HG03571 (cell line): ENCODE data around the gene EPN3.

Experiments
- ATAC-seq: cut with Tn5 transposase; IDR thresholded peaks from one replicate; pipeline ENCODE4 v1.9.1; 2021; ENCODE audit not compliant: unreplicated experiment

Gene EPN3

DNA sequence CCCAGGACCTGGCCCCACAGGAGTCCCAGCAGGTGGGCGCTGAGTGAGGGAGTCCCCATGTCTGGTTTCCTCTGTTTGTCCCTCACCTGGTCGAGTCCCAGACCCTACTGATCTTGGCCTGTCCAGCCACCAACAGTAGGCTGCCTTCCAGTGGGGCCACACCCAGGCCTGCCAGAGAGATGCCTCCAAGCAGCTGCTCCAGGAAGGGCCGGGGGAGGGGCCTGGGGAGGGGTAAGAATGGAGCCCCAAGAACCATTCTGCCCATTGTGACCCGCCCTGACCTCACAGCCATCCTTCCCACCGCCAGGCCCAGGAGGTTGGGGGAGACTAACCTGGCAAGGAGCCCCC is 15.2 kb downstream of the EPN3 start:
- ATAC-seq: no peak

DNA sequence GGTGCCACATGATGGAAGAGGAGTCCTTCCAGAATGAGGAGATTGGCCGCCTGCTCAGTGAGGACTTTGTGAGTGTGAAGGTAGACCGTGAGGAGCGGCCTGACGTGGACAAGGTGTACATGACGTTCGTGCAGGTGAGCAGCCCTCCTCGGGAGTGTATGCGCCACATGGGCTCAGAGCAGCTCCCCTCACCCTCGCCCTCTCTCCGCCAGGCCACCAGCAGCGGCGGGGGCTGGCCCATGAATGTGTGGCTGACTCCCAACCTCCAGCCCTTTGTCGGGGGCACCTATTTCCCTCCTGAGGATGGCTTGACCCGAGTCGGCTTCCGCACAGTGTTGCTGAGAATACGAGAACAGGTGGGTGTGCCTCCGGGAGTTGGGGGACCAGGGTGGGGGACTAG is 16.3 kb downstream of the EPN3 start:
- no peak for ATAC-seq

GRCh38 chr17:50549256-50549941 is 16.9 kb downstream of the EPN3 start:
- ATAC-seq: no peak

DNA sequence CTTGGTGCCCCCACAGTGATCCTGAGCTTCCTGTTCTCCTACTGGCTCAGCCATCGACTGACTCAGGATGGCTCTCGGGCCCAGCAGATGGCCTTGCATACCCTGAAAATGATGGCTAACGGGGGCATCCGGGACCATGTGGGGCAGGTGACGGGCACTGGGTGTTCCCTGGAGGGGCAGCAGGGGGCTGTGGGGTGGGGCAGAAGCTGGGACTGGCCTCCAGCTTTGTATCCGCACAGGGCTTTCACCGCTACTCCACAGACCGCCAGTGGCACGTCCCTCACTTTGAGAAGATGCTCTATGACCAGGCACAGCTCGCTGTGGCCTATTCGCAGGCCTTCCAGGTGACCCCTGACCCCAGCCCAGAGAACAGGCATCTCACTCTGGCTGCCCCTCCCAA is 17.4 kb downstream of the EPN3 start:
- ATAC-seq: no peak

GRCh38 chr17:50550661-50551432 is 18.3 kb downstream of the EPN3 start:
- ATAC-seq: no peak

- no peak for ATAC-seq
These were observed 18.9 kb downstream of the EPN3 start for GRCh38 chr17:50551433-50551815.

DNA sequence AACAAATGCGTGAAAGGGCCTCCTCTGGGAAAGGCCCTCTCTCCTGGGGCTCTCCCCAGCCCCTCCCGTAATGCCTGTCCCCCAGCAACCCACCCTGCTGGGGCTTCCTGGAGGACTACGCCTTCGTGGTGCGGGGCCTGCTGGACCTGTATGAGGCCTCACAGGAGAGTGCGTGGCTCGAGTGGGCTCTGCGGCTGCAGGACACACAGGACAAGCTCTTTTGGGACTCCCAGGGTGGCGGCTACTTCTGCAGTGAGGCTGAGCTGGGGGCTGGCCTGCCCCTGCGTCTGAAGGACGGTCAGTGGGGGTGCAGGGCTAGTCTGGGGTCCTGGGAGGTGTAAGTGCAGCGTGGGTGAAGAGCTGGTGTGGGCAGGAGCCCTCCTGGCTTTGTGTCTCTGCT is 19.3 kb downstream of the EPN3 start:
- no peak for ATAC-seq

- ATAC-seq: no peak
These were observed 21.7 kb downstream of the EPN3 start for GRCh38 chr17:50554201-50554600.

DNA sequence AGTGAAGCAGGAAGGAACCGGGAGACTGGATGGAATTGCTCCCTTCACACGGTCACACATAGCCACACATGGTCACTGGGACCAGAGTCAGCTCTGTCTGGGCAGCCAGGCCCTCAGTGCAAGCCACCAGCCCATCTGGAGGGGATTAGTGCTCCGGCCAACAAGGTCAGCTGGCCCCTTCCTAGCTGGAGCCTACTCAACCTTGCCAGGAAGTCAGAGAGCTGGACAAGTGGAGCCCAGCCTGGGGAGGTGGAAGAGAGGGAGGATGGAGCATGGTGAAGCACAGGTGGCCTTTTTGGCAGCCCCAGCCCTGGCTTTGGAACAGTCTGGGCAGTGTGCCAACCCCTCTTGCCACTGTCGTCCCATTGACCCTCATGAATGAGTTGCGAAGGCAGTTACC is 24.3 kb downstream of the EPN3 start:
- no peak for ATAC-seq

DNA sequence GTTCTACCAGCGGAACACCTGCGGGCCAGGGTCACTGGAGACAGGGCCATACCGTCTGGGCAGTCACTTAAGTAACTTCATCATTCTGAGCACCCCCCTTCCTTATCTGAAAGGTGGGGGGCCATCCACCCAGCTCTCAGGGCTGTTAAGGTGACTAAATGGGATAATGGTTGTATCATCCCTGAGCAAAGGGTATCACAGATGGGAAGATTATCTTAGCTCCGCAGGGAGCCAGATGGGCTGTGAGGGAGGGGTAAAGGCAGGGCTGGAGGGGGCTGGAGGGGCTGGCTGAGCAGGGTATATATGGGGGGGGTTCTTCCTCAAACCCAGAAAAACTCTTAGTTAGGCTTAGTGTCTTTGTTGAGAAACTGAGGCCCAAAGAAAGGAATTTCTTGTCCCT is 25.1 kb downstream of the EPN3 start:
- no peak for ATAC-seq

- no peak for ATAC-seq
These were observed 25.6 kb downstream of the EPN3 start for GRCh38 chr17:50558091-50558490.

DNA sequence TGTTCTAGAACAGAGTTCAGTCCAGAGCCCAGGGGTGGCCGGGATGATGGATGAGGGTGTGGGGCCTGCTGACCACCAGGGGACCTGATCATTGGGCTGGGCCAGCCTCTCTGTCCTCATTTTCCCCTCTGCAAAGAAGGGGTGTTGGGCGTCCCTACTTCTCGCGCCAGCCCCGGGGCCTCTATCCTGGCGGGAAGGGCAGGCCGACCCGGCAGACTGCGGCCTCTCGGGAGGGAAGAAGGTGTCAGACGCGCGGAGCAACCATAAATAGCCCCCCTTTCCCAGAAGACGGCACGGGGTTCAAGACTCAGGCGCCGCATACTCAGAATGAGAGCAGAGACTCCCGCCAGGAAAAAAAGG is 26.0 kb downstream of the EPN3 start:
- no peak for ATAC-seq

- no peak for ATAC-seq
These were observed 26.5 kb downstream of the EPN3 start for GRCh38 chr17:50558941-50559614.

GRCh38 chr17:50559674-50560184 is 27.2 kb downstream of the EPN3 start:
- ATAC-seq: no peak

DNA sequence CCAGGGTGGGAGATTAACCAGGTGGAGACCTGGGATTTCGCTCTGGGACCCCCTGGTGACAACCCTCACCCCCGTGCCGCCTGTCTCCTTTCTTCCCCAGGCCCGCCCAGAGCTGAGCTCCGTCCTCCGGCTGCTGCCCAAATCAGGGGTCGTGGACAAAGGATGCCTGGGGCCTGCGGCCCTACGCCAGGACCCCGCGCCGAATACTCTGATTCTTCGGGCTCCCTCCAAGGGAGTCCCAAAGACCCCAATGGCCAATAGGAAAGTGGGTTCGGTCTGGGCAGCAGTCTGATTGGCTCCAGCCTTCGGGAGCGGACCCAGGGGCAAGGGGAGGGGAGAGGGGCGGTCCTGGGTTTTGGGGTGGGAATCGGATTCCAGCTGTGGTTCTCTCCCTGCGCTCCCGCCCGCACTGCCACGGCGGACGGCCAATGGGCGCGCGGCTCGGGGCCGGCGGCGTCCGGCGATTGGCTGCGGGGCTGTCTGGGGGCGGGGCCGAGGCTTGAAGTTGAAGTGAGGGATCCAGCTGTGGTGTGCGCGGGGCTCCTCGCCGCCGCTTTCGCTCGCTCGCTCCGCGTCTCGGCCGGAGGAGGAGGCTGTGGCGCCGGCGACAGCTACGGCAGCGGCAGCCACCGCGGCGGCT is 27.8 kb downstream of the EPN3 start, which contains the start of gene CACNA1G:
Gene CACNA1G (plus strand): TSS at position 531 of the 640 bp plus-strand sequence. CDS start 745 bp downstream, outside the sequence.
- peak; percentile 92 for ATAC-seq

DNA sequence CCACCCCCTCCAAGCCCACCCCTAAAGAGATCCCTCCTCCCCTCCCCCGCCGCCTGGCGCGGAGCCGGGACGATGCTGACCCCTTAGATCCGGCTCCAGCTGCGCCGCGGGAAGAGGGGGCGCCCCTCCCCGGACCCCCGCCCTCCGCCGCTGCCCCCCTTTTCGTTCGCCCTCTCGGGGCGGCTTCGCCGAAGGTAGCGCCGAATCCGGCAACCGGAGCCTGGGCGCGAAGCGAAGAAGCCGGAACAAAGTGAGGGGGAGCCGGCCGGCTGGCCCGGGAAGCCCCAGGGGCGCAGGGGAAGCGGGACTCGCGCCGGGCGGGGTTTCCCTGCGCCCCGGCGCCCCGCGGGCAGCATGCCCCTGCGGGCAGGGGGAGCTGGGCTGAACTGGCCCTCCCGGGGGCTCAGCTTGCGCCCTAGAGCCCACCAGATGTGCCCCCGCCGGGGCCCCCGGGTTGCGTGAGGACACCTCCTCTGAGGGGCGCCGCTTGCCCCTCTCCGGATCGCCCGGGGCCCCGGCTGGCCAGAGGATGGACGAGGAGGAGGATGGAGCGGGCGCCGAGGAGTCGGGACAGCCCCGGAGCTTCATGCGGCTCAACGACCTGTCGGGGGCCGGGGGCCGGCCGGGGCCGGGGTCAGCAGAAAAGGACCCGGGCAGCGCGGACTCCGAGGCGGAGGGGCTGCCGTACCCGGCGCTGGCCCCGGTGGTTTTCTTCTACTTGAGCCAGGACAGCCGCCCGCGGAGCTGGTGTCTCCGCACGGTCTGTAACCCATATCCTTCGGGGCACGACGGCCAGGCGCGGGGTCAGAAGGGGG is 28.6 kb downstream of the EPN3 start:
- ATAC-seq: no peak

DNA sequence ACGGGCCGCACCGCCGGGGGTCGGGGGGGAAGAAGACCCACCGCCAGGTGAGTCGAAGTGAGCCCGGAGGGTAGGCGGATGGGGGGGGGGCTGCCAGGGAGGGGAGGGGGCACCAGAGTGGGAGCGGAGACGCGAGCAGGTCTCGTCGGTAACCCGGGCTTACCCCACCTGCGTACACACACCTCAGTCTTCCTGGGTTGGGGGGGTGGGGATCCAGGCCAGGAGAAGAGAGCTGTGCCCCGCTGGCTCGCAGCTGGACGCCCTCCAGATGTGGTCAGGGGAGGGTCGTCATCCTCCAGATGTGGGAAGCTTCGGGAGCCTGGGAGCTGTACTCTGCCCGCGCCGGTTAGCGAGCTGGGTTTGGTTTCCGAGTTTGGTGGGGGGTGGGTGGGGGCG is 29.2 kb downstream of the EPN3 start:
- no peak for ATAC-seq

DNA sequence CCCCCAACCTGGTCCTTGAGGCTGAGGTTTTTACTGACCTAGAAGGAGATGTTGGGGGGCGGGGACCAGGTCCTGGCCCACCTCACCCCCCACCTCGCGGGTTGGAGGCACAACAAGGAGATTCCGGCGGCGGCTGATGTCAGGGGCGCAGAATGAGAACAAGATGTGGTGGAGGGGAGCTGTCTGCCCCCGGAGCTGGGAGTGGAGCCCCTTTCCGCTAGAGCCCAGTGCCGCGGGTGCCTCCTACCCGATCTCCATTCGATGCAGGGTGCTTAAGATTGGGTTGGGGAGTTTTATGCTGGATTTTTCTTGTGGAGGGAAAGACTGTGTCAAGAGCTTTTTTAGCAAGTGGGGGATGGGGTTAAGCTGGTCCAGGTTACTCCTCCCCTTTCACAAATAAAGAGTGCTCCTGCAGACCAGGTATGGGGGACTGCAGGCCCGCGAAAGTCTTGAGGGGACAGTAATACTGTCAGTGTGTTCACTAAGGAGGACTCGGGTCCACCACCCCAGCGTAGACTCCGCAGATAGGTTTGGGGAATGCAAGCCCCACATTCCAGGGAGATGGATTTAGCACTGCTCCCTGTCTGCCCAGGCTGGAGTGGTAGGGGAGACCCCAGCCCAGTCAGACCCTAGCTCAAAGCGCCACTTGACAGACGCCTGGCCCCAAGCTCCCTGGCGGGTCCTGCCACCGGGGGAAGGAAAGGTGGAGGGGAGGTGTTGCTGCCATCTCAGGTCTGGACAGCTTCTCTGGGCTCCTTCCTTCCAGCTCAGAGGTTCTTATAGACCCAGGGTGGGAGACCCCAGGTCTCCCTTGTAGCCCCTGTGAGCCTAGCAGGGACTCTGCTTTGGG is 29.9 kb downstream of the EPN3 start:
- ATAC-seq: no peak

DNA sequence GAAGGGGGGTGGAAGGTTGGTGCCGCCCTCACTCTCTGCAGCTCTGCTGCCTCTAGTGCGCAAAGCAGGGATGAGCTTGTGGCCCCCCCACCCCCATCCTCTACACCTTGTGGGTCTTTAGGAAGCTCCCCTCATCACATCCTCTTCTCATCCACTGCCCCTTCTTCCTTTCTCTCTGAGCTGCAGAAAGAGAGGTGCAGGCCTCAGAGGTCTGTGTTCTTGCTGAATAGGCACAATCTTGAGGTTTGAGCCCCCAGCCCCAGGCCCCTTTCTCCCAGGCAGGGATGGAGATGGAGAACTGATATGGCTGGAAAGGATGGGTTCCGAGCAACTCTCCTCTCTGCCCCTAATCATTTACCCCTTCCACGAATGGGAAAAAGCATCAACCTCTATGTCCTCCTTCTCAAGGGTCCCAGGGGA is 30.6 kb downstream of the EPN3 start:
- no peak for ATAC-seq

- ATAC-seq: no peak
These were observed 32.4 kb downstream of the EPN3 start for GRCh38 chr17:50564916-50565315.
